Mucosa of descending colon (tissue), 3 donors: ENCODE measurements around the gene ATP8B3. TPM values are rescaled to one million over a fixed set of nuclear protein-coding genes. Genes with fewer than 3 reads are reported as not detected.

ENCODE experiments used
- ATAC-seq: fragments of 200-7000 bp; cut with Tn5 transposase; one replicate; pipeline ENCODE4 v1.9.1; 2020; ENCODE audit warnings: mild to moderate bottlenecking, moderate library complexity
- DNase-seq, 3 donors: peaks; one replicate each; pipeline ENCODE4 v3.0.0-alpha.2; 2020
- H3K36me3 ChIP-seq: fragments of 200-600 bp; one replicate; pipeline ENCODE4 v1.8.0; 2021; ENCODE audit warnings: low read depth, mild to moderate bottlenecking
- H3K4me1 ChIP-seq: fragments of 200-600 bp; one replicate; pipeline ENCODE4 v1.8.0; 2021; ENCODE audit warnings: low read depth, mild to moderate bottlenecking
- H3K4me3 ChIP-seq: fragments of 200-600 bp; one replicate; pipeline ENCODE4 v1.8.0; 2021; ENCODE audit warnings: mild to moderate bottlenecking
- H3K9me3 ChIP-seq: fragments of 200-600 bp; one replicate; pipeline ENCODE4 v1.8.0; 2021; ENCODE audit warnings: mild to moderate bottlenecking
- CTCF ChIP-seq: fragments of 200-600 bp; IDR thresholded peaks from one replicate; pipeline ENCODE4 v1.8.0; 2022; ENCODE audit warnings: antibody characterized with exemption, mild to moderate bottlenecking
- intact Hi-C, 2 donors: fragments of 100-400 bp; cut with DNase I in 1 of 2; cut with micrococcal nuclease in 1 of 2; formaldehyde crosslinking; loops; one replicate each; pipeline versions ENCODE4 v1.11.0 to v1.11.1; 2022; cut with DNase I, micrococcal nuclease
- total RNA-seq, 3 donors: library from RNA; stranded (reverse); fragmentation: NEBNext Ultra II Directional in 2 of 3; extraction: Animal tissue kit (Norgen Biotek cat#: 25700) in 2 of 3; gene quantifications; one replicate each; pipeline versions ENCODE4 v1.2.1 to v1.2.4, GENCODE V29; 2021 to 2023
- donor health status: DM: no; HTN: no; CAD: no; lungs with moderate emphysema.
- donor health status: DM: no; HTN: no; CAD: no.
- donor health status: DM: no; HTN: yes; CAD: no.

ATP8B3 gene
- total RNA-seq, 3 donors from 2014 or later = 0.55 to 1.2 (median 0.80) TPM

- peak in 2 of 3 donors; percentile 70 to 84 for DNase-seq
Measured at GRCh38 chr19:1847684-1848398, 35.8 kb upstream of the ATP8B3 start.

GRCh38 chr19:1847348-1847683 lies 35.2 kb upstream of the ATP8B3 start:
- no peak for TF ChIP-seq CTCF
- Histone ChIP-seq H3K4me1 (peaks cover 43% of the 10 kb centered on the region), H3K4me3 (peak overlapping the region; percentile 100), H3K9me3 (no peaks in the 10 kb centered on the region), H3K36me3 (no peaks in the 10 kb centered on the region)
- DNase-seq (no peak), ATAC-seq (no peak)
- intact Hi-C loops = no loop called here

More at GRCh38 chr19:1847684-1848398, 35.8 kb upstream of the ATP8B3 start:
- TF ChIP-seq CTCF = no peak
- H3K4me1 ChIP-seq = peaks cover 49% of the 10 kb centered on the region
- H3K4me3 ChIP-seq = peak overlapping the region; percentile 100
- H3K9me3 ChIP-seq = no peaks in the 10 kb centered on the region
- intact Hi-C loops = no loop called here
- no peaks in the 10 kb centered on the region for H3K36me3 ChIP-seq
- peak; percentile 29 for ATAC-seq

GRCh38 chr19:1846517-1847204 lies 34.6 kb upstream of the ATP8B3 start:
- Histone ChIP-seq H3K9me3 (no peaks in the 10 kb centered on the region), H3K4me3 (no peak overlapping the region), H3K36me3 (no peaks in the 10 kb centered on the region), H3K4me1 (peaks cover 42% of the 10 kb centered on the region)
- DNase-seq (peak in 1 of 3 donors; percentile 32), ATAC-seq (no peak)
- intact Hi-C loops = no loop called here
- TF ChIP-seq CTCF = no peak

- Histone ChIP-seq H3K4me1 (peaks cover 53% of the 10 kb centered on the region), H3K9me3 (no peaks in the 10 kb centered on the region), H3K4me3 (no peak overlapping the region), H3K36me3 (no peaks in the 10 kb centered on the region)
- ATAC-seq (no peak), DNase-seq (peak in 1 of 3 donors; percentile 26)
- TF ChIP-seq CTCF = no peak
- intact Hi-C loops = no loop called here
Measured at GRCh38 chr19:1845642-1846041, 33.6 kb upstream of the ATP8B3 start.

GRCh38 chr19:1845125-1845515 lies 33.0 kb upstream of the ATP8B3 start:
- DNase-seq (no peak), ATAC-seq (no peak)
- H3K36me3 ChIP-seq = no peaks in the 10 kb centered on the region
- H3K9me3 ChIP-seq = no peaks in the 10 kb centered on the region
- H3K4me3 ChIP-seq = no peak overlapping the region
- H3K4me1 ChIP-seq = peaks cover 58% of the 10 kb centered on the region
- intact Hi-C loops = no loop called here
- no peak for TF ChIP-seq CTCF
